ENCODE measurements around the gene NFYC.

Gene NFYC

GRCh38 chr1:40722622-40723021 is 31.1 kb downstream of the NFYC start:
- TF ChIP-seq, protein P1, sequence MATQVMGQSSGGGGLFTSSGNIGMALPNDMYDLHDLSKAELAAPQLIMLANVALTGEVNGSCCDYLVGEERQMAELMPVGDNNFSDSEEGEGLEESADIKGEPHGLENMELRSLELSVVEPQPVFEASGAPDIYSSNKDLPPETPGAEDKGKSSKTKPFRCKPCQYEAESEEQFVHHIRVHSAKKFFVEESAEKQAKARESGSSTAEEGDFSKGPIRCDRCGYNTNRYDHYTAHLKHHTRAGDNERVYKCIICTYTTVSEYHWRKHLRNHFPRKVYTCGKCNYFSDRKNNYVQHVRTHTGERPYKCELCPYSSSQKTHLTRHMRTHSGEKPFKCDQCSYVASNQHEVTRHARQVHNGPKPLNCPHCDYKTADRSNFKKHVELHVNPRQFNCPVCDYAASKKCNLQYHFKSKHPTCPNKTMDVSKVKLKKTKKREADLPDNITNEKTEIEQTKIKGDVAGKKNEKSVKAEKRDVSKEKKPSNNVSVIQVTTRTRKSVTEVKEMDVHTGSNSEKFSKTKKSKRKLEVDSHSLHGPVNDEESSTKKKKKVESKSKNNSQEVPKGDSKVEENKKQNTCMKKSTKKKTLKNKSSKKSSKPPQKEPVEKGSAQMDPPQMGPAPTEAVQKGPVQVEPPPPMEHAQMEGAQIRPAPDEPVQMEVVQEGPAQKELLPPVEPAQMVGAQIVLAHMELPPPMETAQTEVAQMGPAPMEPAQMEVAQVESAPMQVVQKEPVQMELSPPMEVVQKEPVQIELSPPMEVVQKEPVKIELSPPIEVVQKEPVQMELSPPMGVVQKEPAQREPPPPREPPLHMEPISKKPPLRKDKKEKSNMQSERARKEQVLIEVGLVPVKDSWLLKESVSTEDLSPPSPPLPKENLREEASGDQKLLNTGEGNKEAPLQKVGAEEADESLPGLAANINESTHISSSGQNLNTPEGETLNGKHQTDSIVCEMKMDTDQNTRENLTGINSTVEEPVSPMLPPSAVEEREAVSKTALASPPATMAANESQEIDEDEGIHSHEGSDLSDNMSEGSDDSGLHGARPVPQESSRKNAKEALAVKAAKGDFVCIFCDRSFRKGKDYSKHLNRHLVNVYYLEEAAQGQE (IDR thresholded peaks at IDR 0.05; ENCODE audit: insufficient read depth in 1 of 2, low read depth in 2 of 2, low read length in 2 of 2), result no peak
- no peak for TF ChIP-seq SIN3A (IDR thresholded peaks at IDR 0.05; ENCODE audit: borderline replicate concordance, insufficient read depth, low read length)
- TF ChIP-seq POLR2AphosphoS5 (IDR thresholded peaks at IDR 0.05; ENCODE audit: low read depth, low read length), result no peak
- no peak for TF ChIP-seq FOXP2 (optimal IDR thresholded peaks at IDR 0.05; ENCODE audit: borderline replicate concordance, extremely low read depth, extremely low read length, insufficient read depth)
- TF ChIP-seq TAF1 (IDR thresholded peaks at IDR 0.05; ENCODE audit: borderline replicate concordance, insufficient read depth, low read length), result no peak

GRCh38 chr1:40723196-40723955 is 31.9 kb downstream of the NFYC start:
- TF ChIP-seq FOXP2 (optimal IDR thresholded peaks at IDR 0.05; ENCODE audit: borderline replicate concordance, extremely low read depth, extremely low read length, insufficient read depth) (no peak), TAF1 (IDR thresholded peaks at IDR 0.05; ENCODE audit: borderline replicate concordance, insufficient read depth, low read length) (no peak), SIN3A (IDR thresholded peaks at IDR 0.05; ENCODE audit: borderline replicate concordance, insufficient read depth, low read length) (no peak), POLR2AphosphoS5 (IDR thresholded peaks at IDR 0.05; ENCODE audit: low read depth, low read length) (no peak)
- TF ChIP-seq, protein P1 (IDR thresholded peaks at IDR 0.05; ENCODE audit: insufficient read depth in 1 of 2, low read depth in 2 of 2, low read length in 2 of 2), result no peak

- TF ChIP-seq FOXP2 (optimal IDR thresholded peaks at IDR 0.05; ENCODE audit: borderline replicate concordance, extremely low read depth, extremely low read length, insufficient read depth), result no peak
- TF ChIP-seq, protein P1 (IDR thresholded peaks at IDR 0.05; ENCODE audit: insufficient read depth in 1 of 2, low read depth in 2 of 2, low read length in 2 of 2), result no peak
- no peak for TF ChIP-seq SIN3A (IDR thresholded peaks at IDR 0.05; ENCODE audit: borderline replicate concordance, insufficient read depth, low read length)
- TF ChIP-seq POLR2AphosphoS5 (IDR thresholded peaks at IDR 0.05; ENCODE audit: low read depth, low read length), result no peak
- TF ChIP-seq TAF1 (IDR thresholded peaks at IDR 0.05; ENCODE audit: borderline replicate concordance, insufficient read depth, low read length), result no peak
These were observed 41.3 kb downstream of the NFYC start for GRCh38 chr1:40732756-40733301.

GRCh38 chr1:40734882-40735628 is 43.6 kb downstream of the NFYC start:
- TF ChIP-seq SIN3A (IDR thresholded peaks at IDR 0.05; ENCODE audit: borderline replicate concordance, insufficient read depth, low read length), result no peak

DNA sequence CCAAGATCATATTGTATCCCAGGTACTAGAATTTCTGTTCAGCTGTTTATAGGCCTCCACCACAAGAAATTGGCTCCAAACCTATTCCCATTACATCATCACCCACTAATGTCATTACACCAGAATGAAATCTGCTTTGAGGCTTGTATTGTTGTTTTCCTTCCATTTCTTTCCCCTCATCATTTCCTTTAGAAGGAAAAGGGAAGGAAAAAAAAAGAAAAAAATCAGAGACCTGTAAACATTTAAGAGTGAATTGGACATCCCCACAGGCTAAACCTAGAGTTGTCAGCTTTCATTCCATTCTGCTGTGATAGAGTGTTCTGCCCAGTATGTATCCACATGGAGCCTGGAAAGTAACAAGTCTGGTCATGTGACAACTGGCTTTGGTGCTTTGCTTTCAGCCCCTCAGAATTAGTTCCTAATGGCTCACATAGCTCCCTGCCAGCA is 44.6 kb downstream of the NFYC start:
- no peak for TF ChIP-seq TAF1 (IDR thresholded peaks at IDR 0.05; ENCODE audit: borderline replicate concordance, insufficient read depth, low read length)
- TF ChIP-seq, protein P1 (IDR thresholded peaks at IDR 0.05; ENCODE audit: insufficient read depth in 1 of 2, low read depth in 2 of 2, low read length in 2 of 2), result no peak
- TF ChIP-seq SIN3A (IDR thresholded peaks at IDR 0.05; ENCODE audit: borderline replicate concordance, insufficient read depth, low read length), result no peak
- TF ChIP-seq POLR2AphosphoS5 (IDR thresholded peaks at IDR 0.05; ENCODE audit: low read depth, low read length), result no peak
- TF ChIP-seq FOXP2 (optimal IDR thresholded peaks at IDR 0.05; ENCODE audit: borderline replicate concordance, extremely low read depth, extremely low read length, insufficient read depth), result no peak

All from PFSK-1 (cell line).